LNCAP (cell line): ENCODE measurements around the gene SMPD1.

Experiments
- TF ChIP-seq, protein P1 (sequence below): fragments of 450-650 bp; IDR thresholded peaks from 2 replicates; pipeline ENCODE4 v1.5.1; 2017; ENCODE audit warnings: mild to moderate bottlenecking

The SMPD1 gene

DNA sequence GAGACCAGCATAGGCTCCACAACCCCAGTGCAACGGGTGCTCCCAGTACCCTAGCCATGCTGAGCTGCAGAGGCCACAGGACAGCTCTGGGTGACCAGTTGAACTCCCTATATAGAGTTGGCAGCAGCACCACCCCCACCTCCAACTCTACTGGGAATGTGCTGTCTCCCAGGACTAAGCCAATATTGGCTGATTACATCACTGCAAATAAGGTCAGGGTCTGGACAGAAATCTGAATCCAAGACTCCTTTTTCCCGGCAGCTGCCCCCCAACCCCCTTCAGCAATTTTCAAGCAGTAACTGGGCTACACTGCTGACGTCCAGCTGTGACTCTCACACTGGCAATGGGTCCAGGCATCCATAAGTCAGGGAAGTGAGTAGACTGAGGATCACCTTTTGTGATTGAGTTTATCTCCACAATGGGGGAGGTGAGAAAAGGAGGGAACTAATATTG is 50.7 kb downstream of the SMPD1 start, which contains the start of gene HPX:
TSS of gene HPX (minus strand) at position 82 of the 453 bp plus-strand sequence. CDS start at position 58, 24 bp downstream.
- TF ChIP-seq, protein P1, sequence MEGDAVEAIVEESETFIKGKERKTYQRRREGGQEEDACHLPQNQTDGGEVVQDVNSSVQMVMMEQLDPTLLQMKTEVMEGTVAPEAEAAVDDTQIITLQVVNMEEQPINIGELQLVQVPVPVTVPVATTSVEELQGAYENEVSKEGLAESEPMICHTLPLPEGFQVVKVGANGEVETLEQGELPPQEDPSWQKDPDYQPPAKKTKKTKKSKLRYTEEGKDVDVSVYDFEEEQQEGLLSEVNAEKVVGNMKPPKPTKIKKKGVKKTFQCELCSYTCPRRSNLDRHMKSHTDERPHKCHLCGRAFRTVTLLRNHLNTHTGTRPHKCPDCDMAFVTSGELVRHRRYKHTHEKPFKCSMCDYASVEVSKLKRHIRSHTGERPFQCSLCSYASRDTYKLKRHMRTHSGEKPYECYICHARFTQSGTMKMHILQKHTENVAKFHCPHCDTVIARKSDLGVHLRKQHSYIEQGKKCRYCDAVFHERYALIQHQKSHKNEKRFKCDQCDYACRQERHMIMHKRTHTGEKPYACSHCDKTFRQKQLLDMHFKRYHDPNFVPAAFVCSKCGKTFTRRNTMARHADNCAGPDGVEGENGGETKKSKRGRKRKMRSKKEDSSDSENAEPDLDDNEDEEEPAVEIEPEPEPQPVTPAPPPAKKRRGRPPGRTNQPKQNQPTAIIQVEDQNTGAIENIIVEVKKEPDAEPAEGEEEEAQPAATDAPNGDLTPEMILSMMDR: no peak

DNA sequence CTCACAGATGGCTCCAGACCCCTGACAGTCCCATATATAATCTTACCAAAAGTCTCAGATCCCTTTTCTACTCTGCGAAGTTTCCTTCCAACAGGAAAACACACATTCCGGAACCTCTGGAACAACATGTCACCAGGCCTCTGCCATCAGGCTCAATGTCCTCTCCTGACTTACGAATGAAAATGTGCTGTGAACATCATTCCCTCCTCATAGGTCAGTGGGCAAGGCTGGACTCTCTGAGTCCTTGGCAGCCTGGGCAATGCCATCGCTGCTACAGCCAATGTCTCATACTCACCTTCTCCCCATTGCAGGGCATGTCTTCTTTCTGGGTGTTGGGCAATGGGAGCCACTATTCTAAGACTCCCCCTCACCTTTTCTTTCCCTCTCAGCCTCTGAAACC is 52.2 kb downstream of the SMPD1 start:
- TF ChIP-seq, protein P1: no peak

DNA sequence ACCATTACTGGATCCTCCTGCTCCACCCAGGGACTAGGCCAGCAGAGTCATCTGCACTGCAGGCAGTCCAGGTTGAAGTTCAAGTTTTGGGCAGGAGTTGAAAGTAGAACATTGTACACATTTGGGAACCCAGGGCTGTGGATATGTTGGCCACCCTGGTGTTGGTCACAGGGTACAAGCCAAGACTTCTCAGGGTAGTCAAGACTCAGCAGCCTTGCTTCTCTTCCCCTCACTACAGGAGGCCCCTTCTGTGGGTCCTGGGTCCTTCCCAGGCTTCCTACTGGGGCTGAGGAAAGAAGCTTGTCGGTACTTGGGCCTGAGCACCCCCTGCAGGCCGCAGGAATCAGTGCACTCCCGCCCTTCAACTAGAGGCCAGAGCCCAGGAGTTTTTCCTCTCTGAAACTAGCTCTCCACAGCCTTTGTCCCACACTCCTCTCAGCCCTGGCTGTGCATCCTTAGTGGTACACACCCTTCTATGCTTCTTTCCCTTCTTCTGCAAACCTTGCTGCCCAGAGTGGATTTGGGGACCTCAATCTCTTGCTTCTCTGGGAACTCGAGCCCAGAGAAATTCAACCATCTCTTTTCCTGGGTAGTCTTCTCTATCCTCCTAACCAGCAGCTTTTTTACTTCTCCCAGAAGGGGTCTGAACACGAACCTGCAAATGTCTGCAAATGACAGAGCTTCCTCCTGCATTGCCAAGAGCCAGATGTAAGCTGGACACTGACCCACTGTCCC is 53.2 kb downstream of the SMPD1 start:
- TF ChIP-seq, protein P1: peak; percentile 76
